Esophagus squamous epithelium (tissue), 5 donors: ENCODE results near the gene OBP2A. TPM values are rescaled to one million over a fixed set of nuclear protein-coding genes. Genes with fewer than 3 reads are reported as not detected.

Experiments
- DNase-seq: peaks from one replicate; lab custom pipeline; 2025; lab: John Stamatoyannopoulos, UW
- H3K27ac ChIP-seq, 4 donors: fragments of 200-600 bp; sonication (generic); one replicate each; pipeline ENCODE4 v1.5.1; 2016 to 2019; ENCODE audit warnings: mild to moderate bottlenecking in 1 of 4
- H3K27me3 ChIP-seq, 4 donors: fragments of 200-600 bp; sonication (generic); 1 replicate in 3 of 4; 2 replicates in 1 of 4; pipeline versions ENCODE4 v1.5.1 to v1.6.0; 2017 to 2021; ENCODE audit warnings: antibody characterized with exemption in 1 of 4
- H3K36me3 ChIP-seq, 3 donors: fragments of 200-600 bp; sonication (generic); one replicate each; pipeline ENCODE4 v1.5.1; 2016 to 2019
- H3K4me1 ChIP-seq, 3 donors: fragments of 200-600 bp; sonication (generic); one replicate each; pipeline ENCODE4 v1.5.1; 2017 to 2019
- H3K4me3 ChIP-seq, 4 donors: fragments of 200-600 bp; sonication (generic); 1 replicate in 3 of 4; 2 replicates in 1 of 4; pipeline ENCODE4 v1.5.1; 2016 to 2019; ENCODE audit warnings: mild to moderate bottlenecking in 2 of 4, moderate library complexity in 1 of 4
- H3K9me3 ChIP-seq, 3 donors: fragments of 200-600 bp; sonication (generic); one replicate each; pipeline ENCODE4 v1.5.1; 2016 to 2019
- CTCF ChIP-seq, 6 experiments: fragments of 450-650 bp in 4 of 6; fragments of 200-600 bp in 2 of 6; sonication (generic) in 2 of 6; IDR thresholded peaks; one replicate each; pipeline ENCODE4 v1.5.1; 2016 to 2019; ENCODE audit warnings: antibody characterized with exemption in 6 of 6, mild to moderate bottlenecking in 4 of 6, moderate library complexity in 4 of 6
- POLR2A ChIP-seq, 4 donors: fragments of 450-650 bp; IDR thresholded peaks; one replicate each; pipeline ENCODE4 v1.6.1; 2017; ENCODE audit warnings: antibody characterized with exemption in 4 of 4, mild to moderate bottlenecking in 4 of 4, moderate library complexity in 3 of 4
- WGBS, 2 donors: methylation state at CpG; one replicate each; pipeline ENCODE4 v1.1.5; 2018; 5-methylcytosine and 5-hydroxymethylcytosine counted together
- intact Hi-C: fragments of 100-400 bp; cut with DNase I; formaldehyde crosslinking; loops from one replicate; pipeline ENCODE4 v1.15.0; 2022
- total RNA-seq, 4 donors: library from RNA; depleted of rRNA; stranded (reverse); fragments of >200 nt; gene quantifications; one replicate each; pipeline ENCODE4 v1.1.0, GENCODE V29; 2016
- donor health status: DM: yes; HTN: yes; CAD: no.

The OBP2A gene
- total RNA-seq, 4 donors from 2014 or later, result not detected

GRCh38 chr9:135565141-135565628 is 19.3 kb downstream of the OBP2A start:
- no peak overlapping the region for H3K4me3 ChIP-seq
- DNase-seq, result no peak
- no peaks in the 10 kb centered on the region for H3K4me1 ChIP-seq
- TF ChIP-seq POLR2A (IDR thresholded peaks at IDR 0.05) (no peak), CTCF (IDR thresholded peaks at IDR 0.05) (no peak)
- intact Hi-C loops, result no loop called here
- H3K36me3 ChIP-seq, result no peaks in the 10 kb centered on the region
- 30 to 46% methylated on average over 2 to 4 of the region's 9 CpGs for WGBS, 2 donors
- H3K27me3 ChIP-seq, result peaks cover 0 to 72% (median 0%) of the 10 kb centered on the region in 4 donors
- H3K27ac ChIP-seq, result no peak overlapping the region
- H3K9me3 ChIP-seq, result peaks cover 0 to 7% (median 4%) of the 10 kb centered on the region in 3 donors

GRCh38 chr9:135565636-135566035 is 19.7 kb downstream of the OBP2A start:
- TF ChIP-seq CTCF (IDR thresholded peaks at IDR 0.05), result no peak
- TF ChIP-seq POLR2A (IDR thresholded peaks at IDR 0.05), result no peak
- intact Hi-C loops, result no loop called here
- no peaks in the 10 kb centered on the region for H3K36me3 ChIP-seq
- H3K9me3 ChIP-seq, result peaks cover 0 to 7% (median 4%) of the 10 kb centered on the region in 3 donors
- H3K27ac ChIP-seq, result no peak overlapping the region
- WGBS, 2 donors, result 35 to 40% methylated on average over 6 to 7 of the region's 8 CpGs
- no peak for DNase-seq
- peaks cover 0 to 77% (median 0%) of the 10 kb centered on the region in 4 donors for H3K27me3 ChIP-seq
- H3K4me1 ChIP-seq, result no peaks in the 10 kb centered on the region
- H3K4me3 ChIP-seq, result no peak overlapping the region

- DNase-seq, result no peak
- 23 to 55% methylated on average over 4 to 8 of the region's 10 CpGs for WGBS, 2 donors
- no peak overlapping the region for H3K27ac ChIP-seq
- no peaks in the 10 kb centered on the region for H3K4me1 ChIP-seq
- TF ChIP-seq CTCF (IDR thresholded peaks at IDR 0.05) (no peak), POLR2A (IDR thresholded peaks at IDR 0.05) (no peak)
- intact Hi-C loops, result no loop called here
- peaks cover 0 to 68% (median 0%) of the 10 kb centered on the region in 4 donors for H3K27me3 ChIP-seq
- H3K9me3 ChIP-seq, result peaks cover 0 to 7% (median 4%) of the 10 kb centered on the region in 3 donors
- no peak overlapping the region for H3K4me3 ChIP-seq
- H3K36me3 ChIP-seq, result no peaks in the 10 kb centered on the region
These were observed 20.6 kb downstream of the OBP2A start for GRCh38 chr9:135566552-135566951.

- 44 to 59% methylated on average over 7 to 9 of the region's 9 CpGs for WGBS, 2 donors
These were observed 21.4 kb downstream of the OBP2A start for GRCh38 chr9:135567311-135567710.

More at GRCh38 chr9:135567311-135567710, 21.4 kb downstream of the OBP2A start:
- Histone ChIP-seq H3K36me3 (no peaks in the 10 kb centered on the region), H3K4me3 (no peak overlapping the region), H3K27me3 (peaks cover 0 to 60% (median 0%) of the 10 kb centered on the region in 4 donors), H3K4me1 (no peaks in the 10 kb centered on the region), H3K9me3 (peaks cover 0 to 4% (median under 1%) of the 10 kb centered on the region in 3 donors), H3K27ac (no peak overlapping the region)
- TF ChIP-seq POLR2A (IDR thresholded peaks at IDR 0.05) (no peak), CTCF (IDR thresholded peaks at IDR 0.05) (no peak)
- intact Hi-C loops, result no loop called here
- DNase-seq, result no peak
